Prostate gland (tissue), 2 donors: ENCODE measurements around the gene HNF4A. TPM values are rescaled to one million over a fixed set of nuclear protein-coding genes. Genes with fewer than 3 reads are reported as not detected.

Experiments
- DNase-seq: peaks from one replicate; pipeline ENCODE4 v3.0.0-alpha.2; 2019; ENCODE audit warnings: low spot score
- H3K27ac ChIP-seq, 2 donors: fragments of 200-600 bp; sonication (generic); 2 replicates each; pipeline ENCODE4 v1.5.1; 2017 to 2019
- H3K27me3 ChIP-seq: fragments of 200-600 bp; sonication (generic); replicated peaks from 2 replicates; pipeline ENCODE4 v1.5.1; 2019; ENCODE audit not compliant: insufficient read depth
- H3K36me3 ChIP-seq, 2 donors: fragments of 200-600 bp; sonication (generic); 1 replicate in 1 of 2; 2 replicates in 1 of 2; pipeline versions ENCODE4 v1.5.1 to v1.8.1; 2017 to 2019
- H3K4me1 ChIP-seq: fragments of 200-600 bp; sonication (generic); replicated peaks from 2 replicates; pipeline ENCODE4 v1.5.1; 2019
- H3K4me3 ChIP-seq, 2 donors: fragments of 200-600 bp; sonication (generic); 2 replicates each; pipeline ENCODE4 v1.5.1; 2017 to 2019
- H3K9me3 ChIP-seq: fragments of 200-600 bp; sonication (generic); 2 replicates; pipeline ENCODE4 v1.5.1; 2017
- CTCF ChIP-seq, 4 experiments: fragments of 200-600 bp in 2 of 4; fragments of 450-650 bp in 2 of 4; sonication (generic) in 2 of 4; IDR thresholded peaks; 1 replicate in 3 of 4; 2 replicates in 1 of 4; pipeline ENCODE4 v1.5.1; 2016 to 2019; ENCODE audit warnings: antibody characterized with exemption in 4 of 4, mild to moderate bottlenecking in 2 of 4, moderate library complexity in 2 of 4
- POLR2A ChIP-seq: fragments of 450-650 bp; IDR thresholded peaks from one replicate; pipeline ENCODE4 v1.6.1; 2016; ENCODE audit warnings: antibody characterized with exemption, mild to moderate bottlenecking
- POLR2AphosphoS5 ChIP-seq: sonication (generic); formaldehyde crosslinking; IDR thresholded peaks from one replicate; pipeline ENCODE4 v1.6.1; 2017; ENCODE audit warnings: antibody characterized with exemption
- WGBS: methylation state at CpG from one replicate; pipeline ENCODE4 v1.1.5; 2018; 5-methylcytosine and 5-hydroxymethylcytosine counted together
- intact Hi-C: fragments of 100-400 bp; cut with DNase I; formaldehyde crosslinking; loops from one replicate; pipeline ENCODE4 v1.14.2; 2022
- total RNA-seq, 2 donors: library from RNA; depleted of rRNA; stranded (reverse); fragments of >200 nt; gene quantifications; one replicate each; pipeline ENCODE4 v1.1.0, GENCODE V29; 2016

The HNF4A gene
- total RNA-seq, 2 donors from 2014 or later = not detected

- WGBS = 41% methylated on average over 6 of the region's 6 CpGs
- intact Hi-C loops = no loop called here
Measured at GRCh38 chr20:44457016-44457415, 101.5 kb downstream of the HNF4A start.

GRCh38 chr20:44459271-44459670 lies 103.8 kb downstream of the HNF4A start:
- intact Hi-C loops = no loop called here
- Histone ChIP-seq H3K36me3 (no peaks in the 10 kb centered on the region), H3K4me1 (peaks cover 3% of the 10 kb centered on the region), H3K4me3 (no peak overlapping the region), H3K9me3 (no peaks in the 10 kb centered on the region), H3K27me3 (no peaks in the 10 kb centered on the region), H3K27ac (no peak overlapping the region)
- 98% methylated on average over 2 of the region's 2 CpGs for WGBS
- TF ChIP-seq CTCF (IDR thresholded peaks at IDR 0.05) = no peak
- TF ChIP-seq POLR2AphosphoS5 = no peak
- no peak for TF ChIP-seq POLR2A
- DNase-seq = no peak

More at GRCh38 chr20:44457016-44457415, 101.5 kb downstream of the HNF4A start:
- Histone ChIP-seq H3K36me3 (no peaks in the 10 kb centered on the region), H3K27me3 (no peaks in the 10 kb centered on the region), H3K4me1 (peaks cover 3% of the 10 kb centered on the region), H3K4me3 (no peak overlapping the region), H3K27ac (no peak overlapping the region), H3K9me3 (no peaks in the 10 kb centered on the region)
- no peak for TF ChIP-seq POLR2AphosphoS5
- TF ChIP-seq CTCF (IDR thresholded peaks at IDR 0.05) = no peak
- TF ChIP-seq POLR2A = no peak
- DNase-seq = no peak

GRCh38 chr20:44460795-44461141 lies 105.3 kb downstream of the HNF4A start:
- 14% methylated on average over 3 of the region's 3 CpGs for WGBS
- no peaks in the 10 kb centered on the region for H3K27me3 ChIP-seq
- intact Hi-C loops = loop anchor here (2.0 kb wide), 1 partner anchor 246 kb away; no protein-coding TSS in a partner anchor
- DNase-seq = no peak
- H3K36me3 ChIP-seq = no peaks in the 10 kb centered on the region
- peaks cover 3% of the 10 kb centered on the region for H3K4me1 ChIP-seq
- no peaks in the 10 kb centered on the region for H3K9me3 ChIP-seq
- TF ChIP-seq POLR2AphosphoS5 (no peak), CTCF (IDR thresholded peaks at IDR 0.05) (peak in 3 of 4 experiments; percentile 15 to 49 (median 31))
- no peak overlapping the region for H3K4me3 ChIP-seq
- H3K27ac ChIP-seq = peak overlapping the region in 1 of 2 donors; percentile 5

GRCh38 chr20:44461142-44461802 lies 105.8 kb downstream of the HNF4A start:
- Histone ChIP-seq H3K9me3 (no peaks in the 10 kb centered on the region), H3K4me3 (no peak overlapping the region), H3K27me3 (no peaks in the 10 kb centered on the region), H3K27ac (peak overlapping the region in 1 of 2 donors; percentile 5), H3K36me3 (no peaks in the 10 kb centered on the region), H3K4me1 (peaks cover 3% of the 10 kb centered on the region)
- DNase-seq = no peak
- WGBS = 39% methylated on average over 6 of the region's 6 CpGs
- TF ChIP-seq POLR2A (no peak), CTCF (IDR thresholded peaks at IDR 0.05) (no peak), POLR2AphosphoS5 (no peak)
- intact Hi-C loops = loop anchor here (2.0 kb wide), 1 partner anchor 246 kb away; no protein-coding TSS in a partner anchor

GRCh38 chr20:44461803-44462174 lies 106.3 kb downstream of the HNF4A start:
- H3K9me3 ChIP-seq = no peaks in the 10 kb centered on the region
- DNase-seq = no peak
- intact Hi-C loops = loop anchor here (2.0 kb wide), 1 partner anchor 247 kb away; no protein-coding TSS in a partner anchor
- H3K4me3 ChIP-seq = no peak overlapping the region
- WGBS = 58% methylated on average over 5 of the region's 5 CpGs
- H3K27me3 ChIP-seq = no peaks in the 10 kb centered on the region
- H3K27ac ChIP-seq = no peak overlapping the region
- H3K36me3 ChIP-seq = no peaks in the 10 kb centered on the region
- no peak for TF ChIP-seq POLR2A
- no peak for TF ChIP-seq CTCF (IDR thresholded peaks at IDR 0.05)
- TF ChIP-seq POLR2AphosphoS5 = no peak
- peaks cover 3% of the 10 kb centered on the region for H3K4me1 ChIP-seq
